HUES64 (cell line): ENCODE measurements around the gene HUNK.

ENCODE experiments used
- H3K27ac ChIP-seq: 2 replicates; pipeline ENCODE4 v1.7.0; 2013; ENCODE audit warnings: low read depth, low read length, inconsistent platforms
- H3K27me3 ChIP-seq: 2 replicates; pipeline ENCODE4 v1.6.1; 2013; ENCODE audit warnings: mild to moderate bottlenecking, low read length; ENCODE audit not compliant: insufficient read depth
- H3K36me3 ChIP-seq: 2 replicates; pipeline ENCODE4 v1.6.1; 2013; ENCODE audit warnings: mild to moderate bottlenecking, low read length; ENCODE audit not compliant: insufficient read depth
- H3K4me1 ChIP-seq: 2 replicates; pipeline ENCODE4 v1.6.1; 2013; ENCODE audit warnings: mild to moderate bottlenecking, low read length, moderate library complexity; ENCODE audit not compliant: insufficient read depth
- H3K4me3 ChIP-seq: 2 replicates; pipeline ENCODE4 v1.5.1; 2013; ENCODE audit warnings: mild to moderate bottlenecking, low read length, moderate library complexity
- H3K9ac ChIP-seq: 2 replicates; pipeline ENCODE4 v1.6.1; 2013; ENCODE audit warnings: mild to moderate bottlenecking, low read depth, low read length
- H3K9me3 ChIP-seq: 2 replicates; pipeline ENCODE4 v1.6.1; 2013; ENCODE audit warnings: low read depth, low read length; ENCODE audit not compliant: insufficient read depth
- WGBS: fragments of 150-250, 120-280 bp; methylation state at CpG from one replicate; pipeline ENCODE4 v1.1.7; 2013; ENCODE audit warnings: missing lambda C conversion rate; 5-methylcytosine and 5-hydroxymethylcytosine counted together

HUNK gene

DNA sequence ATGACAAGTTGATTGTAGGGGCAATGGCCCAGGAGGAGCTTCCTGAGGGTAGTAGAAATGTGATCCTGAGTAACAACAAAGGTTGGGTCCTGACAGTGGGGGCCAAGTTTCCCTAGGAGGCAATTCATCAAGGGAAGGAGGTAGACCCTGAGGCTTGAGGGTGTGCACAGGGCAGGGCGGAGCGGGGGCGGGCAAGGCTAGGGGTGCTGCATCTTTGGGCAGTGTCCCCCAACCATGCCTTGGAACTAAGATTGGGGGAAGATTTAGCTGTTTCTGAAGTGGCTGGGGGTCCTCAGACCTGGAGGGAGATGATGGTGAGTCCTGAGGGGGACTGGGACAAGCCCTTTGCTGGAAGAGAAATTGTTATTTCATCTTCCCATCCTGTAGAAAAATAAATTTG, 50.9 kb downstream of the HUNK start:
- 98% methylated on average over 3 of the region's 3 CpGs for WGBS
- Histone ChIP-seq H3K27ac (no peak overlapping the region), H3K9me3 (peaks cover 6% of the 10 kb centered on the region), H3K36me3 (peaks cover 11% of the 10 kb centered on the region; the same call in 1 of the 2 replicates), H3K4me3 (no peak overlapping the region), H3K4me1 (no peaks in the 10 kb centered on the region), H3K9ac (no peak overlapping the region), H3K27me3 (no peaks in the 10 kb centered on the region)

- Histone ChIP-seq H3K27ac (no peak overlapping the region), H3K9me3 (peaks cover 6% of the 10 kb centered on the region), H3K27me3 (no peaks in the 10 kb centered on the region), H3K4me1 (no peaks in the 10 kb centered on the region), H3K4me3 (no peak overlapping the region), H3K36me3 (peaks cover 11% of the 10 kb centered on the region; the same call in 1 of the 2 replicates), H3K9ac (no peak overlapping the region)
- WGBS = 95% methylated on average over 13 of the region's 13 CpGs
These were observed 51.7 kb downstream of the HUNK start for GRCh38 chr21:31924548-31924947.

- Histone ChIP-seq H3K9me3 (peaks cover 6% of the 10 kb centered on the region), H3K36me3 (peaks cover 11% of the 10 kb centered on the region; the same call in 1 of the 2 replicates), H3K27me3 (no peaks in the 10 kb centered on the region), H3K27ac (no peak overlapping the region), H3K4me1 (peaks cover 3% of the 10 kb centered on the region; the same call in 1 of the 2 replicates), H3K4me3 (no peak overlapping the region), H3K9ac (no peak overlapping the region)
- 100% methylated on average over 2 of the region's 3 CpGs for WGBS
These were observed 53.7 kb downstream of the HUNK start for GRCh38 chr21:31926498-31926897.

DNA sequence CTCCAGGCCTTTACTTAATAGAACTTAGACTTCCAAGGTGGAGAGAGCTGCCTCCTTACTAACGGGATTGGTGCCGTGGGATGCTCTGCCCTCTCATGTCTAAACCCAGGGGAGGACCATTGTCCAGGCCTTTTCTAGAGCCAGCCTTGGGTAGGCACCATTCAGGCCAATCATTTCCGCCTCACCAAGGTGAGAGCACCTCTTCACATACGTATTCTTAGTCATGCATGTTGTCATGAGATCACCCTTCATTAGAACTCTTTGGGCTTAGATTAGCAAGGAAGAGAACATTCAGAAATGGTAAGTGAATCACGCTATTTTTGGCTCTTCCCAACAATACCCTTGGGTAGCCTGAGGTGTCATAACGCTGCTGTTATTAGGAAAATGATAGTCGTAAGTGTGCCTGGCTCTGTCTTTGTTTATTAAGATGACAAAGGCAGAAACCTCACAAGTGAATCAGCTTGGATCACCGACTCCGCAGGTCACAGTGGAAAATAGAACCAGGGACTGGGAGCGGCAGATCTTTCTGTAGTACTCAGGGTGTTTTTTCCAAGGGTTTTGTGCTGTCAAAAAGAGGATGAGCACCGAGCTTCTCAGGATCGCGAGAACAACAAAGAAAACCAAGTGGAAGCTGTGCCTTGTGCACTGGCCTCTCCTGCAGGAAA, 55.0 kb downstream of the HUNK start:
- H3K4me1 ChIP-seq = peaks cover 9% of the 10 kb centered on the region; the same call in 1 of the 2 replicates
- no peak overlapping the region for H3K9ac ChIP-seq
- H3K4me3 ChIP-seq = no peak overlapping the region
- no peaks in the 10 kb centered on the region for H3K27me3 ChIP-seq
- no peak overlapping the region for H3K27ac ChIP-seq
- 86% methylated on average over 13 of the region's 13 CpGs for WGBS
- H3K36me3 ChIP-seq = peaks cover 11% of the 10 kb centered on the region; the same call in 1 of the 2 replicates
- peaks cover 6% of the 10 kb centered on the region for H3K9me3 ChIP-seq

- H3K27ac ChIP-seq = no peak overlapping the region
- H3K36me3 ChIP-seq = peaks cover 11% of the 10 kb centered on the region; the same call in 1 of the 2 replicates
- peaks cover 9% of the 10 kb centered on the region; the same call in 1 of the 2 replicates for H3K4me1 ChIP-seq
- H3K9ac ChIP-seq = no peak overlapping the region
- H3K9me3 ChIP-seq = peaks cover 6% of the 10 kb centered on the region
- H3K4me3 ChIP-seq = no peak overlapping the region
- 96% methylated on average over 4 of the region's 4 CpGs for WGBS
- no peaks in the 10 kb centered on the region for H3K27me3 ChIP-seq
These were observed 55.8 kb downstream of the HUNK start for GRCh38 chr21:31928656-31929055.

GRCh38 chr21:31929548-31929947, 56.7 kb downstream of the HUNK start:
- H3K27ac ChIP-seq = no peak overlapping the region
- 73% methylated on average over 7 of the region's 7 CpGs for WGBS
- no peak overlapping the region for H3K4me3 ChIP-seq
- peaks cover 6% of the 10 kb centered on the region for H3K9me3 ChIP-seq
- peaks cover 9% of the 10 kb centered on the region; the same call in 1 of the 2 replicates for H3K4me1 ChIP-seq
- no peak overlapping the region for H3K9ac ChIP-seq
- H3K36me3 ChIP-seq = peaks cover 11% of the 10 kb centered on the region; the same call in 1 of the 2 replicates
- no peaks in the 10 kb centered on the region for H3K27me3 ChIP-seq

GRCh38 chr21:31930001-31930400, 57.2 kb downstream of the HUNK start:
- peaks cover 11% of the 10 kb centered on the region; the same call in 1 of the 2 replicates for H3K36me3 ChIP-seq
- H3K4me1 ChIP-seq = peaks cover 9% of the 10 kb centered on the region; the same call in 1 of the 2 replicates
- H3K9ac ChIP-seq = no peak overlapping the region
- H3K27ac ChIP-seq = no peak overlapping the region
- H3K9me3 ChIP-seq = peaks cover 6% of the 10 kb centered on the region
- no peak overlapping the region for H3K4me3 ChIP-seq
- 97% methylated on average over 7 of the region's 7 CpGs for WGBS
- no peaks in the 10 kb centered on the region for H3K27me3 ChIP-seq

DNA sequence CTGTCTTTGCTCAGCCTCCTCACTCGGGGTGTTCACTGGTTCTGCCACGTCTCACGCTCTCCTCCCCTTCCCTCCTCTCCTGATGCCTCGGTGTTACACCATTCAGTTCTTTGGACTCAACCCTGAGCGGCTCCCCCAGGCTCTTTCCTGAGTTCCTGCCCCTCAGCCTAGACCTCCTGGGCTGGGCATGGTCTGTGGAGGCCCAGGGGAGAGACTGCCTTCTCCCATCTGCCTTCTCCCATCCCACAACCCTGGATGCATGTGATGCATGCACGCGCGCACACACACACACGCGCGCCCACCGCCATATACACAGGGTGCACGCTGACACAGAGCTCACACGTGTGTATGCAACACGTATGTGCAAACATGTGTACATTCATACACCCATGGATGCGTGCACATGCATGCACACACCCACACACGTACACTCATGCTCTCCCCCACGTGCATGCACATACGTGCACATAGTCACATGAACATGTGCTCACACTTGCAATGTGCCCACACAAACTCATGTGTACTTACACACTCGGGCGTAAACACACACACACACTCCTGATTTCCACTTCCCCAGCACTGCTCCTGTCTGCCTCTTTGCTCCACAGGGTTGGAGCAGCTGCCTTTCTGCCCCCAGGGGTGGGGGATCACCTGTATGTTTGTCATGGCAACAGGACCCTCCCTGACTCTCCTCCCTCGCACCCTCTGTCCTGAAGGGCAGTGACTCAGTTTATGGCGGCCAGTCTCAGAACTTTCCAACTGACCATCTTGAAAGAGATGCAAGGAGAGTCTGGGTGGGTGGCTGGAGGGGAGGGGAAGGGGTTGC, 59.0 kb downstream of the HUNK start:
- H3K27me3 ChIP-seq = no peaks in the 10 kb centered on the region
- no peaks in the 10 kb centered on the region for H3K9me3 ChIP-seq
- H3K4me1 ChIP-seq = peaks cover 10% of the 10 kb centered on the region; the same call in 1 of the 2 replicates
- H3K27ac ChIP-seq = no peak overlapping the region
- H3K4me3 ChIP-seq = no peak overlapping the region
- no peaks in the 10 kb centered on the region for H3K36me3 ChIP-seq
- WGBS = 87% methylated on average over 23 of the region's 23 CpGs
- no peak overlapping the region for H3K9ac ChIP-seq

GRCh38 chr21:31932470-31932764, 59.6 kb downstream of the HUNK start:
- no peak overlapping the region for H3K9ac ChIP-seq
- no peak overlapping the region for H3K27ac ChIP-seq
- no peaks in the 10 kb centered on the region for H3K27me3 ChIP-seq
- no peaks in the 10 kb centered on the region for H3K9me3 ChIP-seq
- no peaks in the 10 kb centered on the region for H3K36me3 ChIP-seq
- peaks cover 14% of the 10 kb centered on the region; the same call in 1 of the 2 replicates for H3K4me1 ChIP-seq
- WGBS = 47% methylated on average over 1 of the region's 1 CpG
- H3K4me3 ChIP-seq = no peak overlapping the region

- 0 out of 2 replicates have a peak, but pooled peaks cover 5% of the 10 kb centered on the region for H3K4me1 ChIP-seq
- no peak overlapping the region for H3K27ac ChIP-seq
- no peak overlapping the region for H3K9ac ChIP-seq
- H3K36me3 ChIP-seq = no peaks in the 10 kb centered on the region
- no peaks in the 10 kb centered on the region for H3K9me3 ChIP-seq
- WGBS = 95% methylated on average over 2 of the region's 2 CpGs
- no peaks in the 10 kb centered on the region for H3K27me3 ChIP-seq
- H3K4me3 ChIP-seq = no peak overlapping the region
These were observed 64.5 kb downstream of the HUNK start for GRCh38 chr21:31937303-31937702.
